Activated naive CD4-positive, alpha-beta T cell treated with anti-CD3 and anti-CD28 coated beads for 36 hours (primary cell): ENCODE results near the gene CTSW. TPM values are rescaled to one million over a fixed set of nuclear protein-coding genes. Genes with fewer than 3 reads are reported as not detected.

Experiments used
- CTCF ChIA-PET: fragments of 350-600 bp; sonication (Branson Sonifier 250); formaldehyde crosslinking; loops from one replicate; lab custom pipeline; 2021; ENCODE audit warnings: antibody characterized with exemption; lab: Charles Lee
- DNase-seq: peaks from one replicate; pipeline ENCODE4 v3.0.0-alpha.2; 2020
- H3K27ac Mint-ChIP-seq: one replicate; pipeline ENCODE4 v1.8.0; 2021; ENCODE audit warnings: mild to moderate bottlenecking, mixed read lengths
- H3K27me3 Mint-ChIP-seq: one replicate; pipeline ENCODE4 v1.8.0; 2021; ENCODE audit warnings: low read depth, mixed read lengths
- H3K36me3 Mint-ChIP-seq: one replicate; pipeline ENCODE4 v1.8.0; 2021; ENCODE audit warnings: low read depth, mixed read lengths
- H3K4me1 Mint-ChIP-seq: one replicate; pipeline ENCODE4 v1.8.0; 2021; ENCODE audit warnings: low read depth, mixed read lengths
- H3K4me3 Mint-ChIP-seq: one replicate; pipeline ENCODE4 v1.8.0; 2021; ENCODE audit warnings: mild to moderate bottlenecking, moderate library complexity, mixed read lengths
- H3K9me3 Mint-ChIP-seq: one replicate; pipeline ENCODE4 v1.8.0; 2021; ENCODE audit warnings: mixed read lengths
- intact Hi-C: fragments of 100-400 bp; cut with micrococcal nuclease; formaldehyde crosslinking; loops from one replicate; pipeline ENCODE4 v1.15.1; 2023
- total RNA-seq, 2 experiments: library from RNA; stranded (reverse); gene quantifications; one replicate each; pipeline ENCODE4 v1.2.3, GENCODE V29; 2021

Gene CTSW
- total RNA-seq, 2 experiments from 2014 or later = 0.91 to 0.95 TPM

DNA sequence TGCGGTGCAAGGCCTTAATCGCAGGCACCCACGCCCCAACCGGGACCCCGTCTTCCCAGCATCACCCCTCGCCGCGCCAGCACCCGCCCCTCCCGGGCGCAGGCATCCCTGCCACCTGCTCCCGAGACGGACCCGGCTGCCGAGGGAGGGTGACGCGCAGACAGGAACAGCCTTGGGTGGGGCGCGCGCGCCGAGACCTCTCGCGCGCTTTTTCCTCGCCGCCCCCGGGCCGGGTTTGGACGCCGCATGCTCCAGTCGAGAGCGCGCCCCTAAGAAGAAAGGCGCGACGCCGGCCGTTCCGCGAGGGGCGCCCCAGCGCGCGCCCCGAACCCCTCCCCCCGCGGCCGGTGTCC is 22.2 kb upstream of the CTSW start:
- Mint-ChIP-seq H3K4me3 (peak overlapping the region; percentile 89), H3K4me1 (peaks cover 45% of the 10 kb centered on the region), H3K27me3 (no peaks in the 10 kb centered on the region), H3K27ac (peak overlapping the region; percentile 85), H3K9me3 (no peaks in the 10 kb centered on the region), H3K36me3 (peaks cover 50% of the 10 kb centered on the region)
- CTCF ChIA-PET = interaction anchor here (1.0 to 6.1 kb wide), 2 partner anchors 29 to 78 kb away, joined by 3 to 178 read pairs; partner anchors contain the start of genes CCDC85B, CTSW and FIBP
- DNase-seq = peak; percentile 57
- intact Hi-C loops = loop anchor here (5.0 kb wide), 2 partner anchors 475 to 1055 kb away; partner anchors contain the start of genes MAP4K2 and SLC25A45

GRCh38 chr11:65857853-65858680 is 21.6 kb upstream of the CTSW start, which contains the start of gene CFL1:
Gene CFL1 (minus strand): TSS chr11:65858180. CDS start chr11:65858099, 81 bp downstream.
- Mint-ChIP-seq H3K27me3 (no peaks in the 10 kb centered on the region), H3K4me3 (peak within 1 kb of the TSS; percentile 97), H3K9me3 (no peaks in the 10 kb centered on the region), H3K27ac (peak within 1 kb of the TSS; percentile 100), H3K36me3 (peaks cover 51% of the 10 kb centered on the region), H3K4me1 (peaks cover 49% of the 10 kb centered on the region)
- intact Hi-C loops = loop anchor here (1.0 to 5.0 kb wide), 10 partner anchors 15 to 1056 kb away; partner anchors contain the start of genes BANF1, CAPN1, EFEMP2 and EIF1AD
- CTCF ChIA-PET = interaction anchor here (0.8 to 6.1 kb wide), 2 partner anchors 29 to 79 kb away, joined by 3 to 178 read pairs; partner anchors contain the start of genes CCDC85B, CTSW and FIBP
- DNase-seq = peak; percentile 98

- peaks cover 50% of the 10 kb centered on the region for H3K36me3 Mint-ChIP-seq
- no peak for DNase-seq
- H3K27ac Mint-ChIP-seq = peak overlapping the region; percentile 100
- CTCF ChIA-PET = interaction anchor here (0.8 to 6.1 kb wide), 6 partner anchors 13 to 79 kb away, joined by 3 to 178 read pairs (median 7); partner anchors contain the start of genes CCDC85B, CTSW and FIBP
- peak overlapping the region; percentile 97 for H3K4me3 Mint-ChIP-seq
- H3K27me3 Mint-ChIP-seq = no peaks in the 10 kb centered on the region
- intact Hi-C loops = loop anchor here (1.0 to 5.0 kb wide), 13 partner anchors 14 to 1056 kb away; partner anchors contain the start of genes BANF1, C11orf68, CAPN1 and DRAP1
- H3K9me3 Mint-ChIP-seq = no peaks in the 10 kb centered on the region
- H3K4me1 Mint-ChIP-seq = peaks cover 44% of the 10 kb centered on the region
Measured at GRCh38 chr11:65858681-65859087, 21.0 kb upstream of the CTSW start.

DNA sequence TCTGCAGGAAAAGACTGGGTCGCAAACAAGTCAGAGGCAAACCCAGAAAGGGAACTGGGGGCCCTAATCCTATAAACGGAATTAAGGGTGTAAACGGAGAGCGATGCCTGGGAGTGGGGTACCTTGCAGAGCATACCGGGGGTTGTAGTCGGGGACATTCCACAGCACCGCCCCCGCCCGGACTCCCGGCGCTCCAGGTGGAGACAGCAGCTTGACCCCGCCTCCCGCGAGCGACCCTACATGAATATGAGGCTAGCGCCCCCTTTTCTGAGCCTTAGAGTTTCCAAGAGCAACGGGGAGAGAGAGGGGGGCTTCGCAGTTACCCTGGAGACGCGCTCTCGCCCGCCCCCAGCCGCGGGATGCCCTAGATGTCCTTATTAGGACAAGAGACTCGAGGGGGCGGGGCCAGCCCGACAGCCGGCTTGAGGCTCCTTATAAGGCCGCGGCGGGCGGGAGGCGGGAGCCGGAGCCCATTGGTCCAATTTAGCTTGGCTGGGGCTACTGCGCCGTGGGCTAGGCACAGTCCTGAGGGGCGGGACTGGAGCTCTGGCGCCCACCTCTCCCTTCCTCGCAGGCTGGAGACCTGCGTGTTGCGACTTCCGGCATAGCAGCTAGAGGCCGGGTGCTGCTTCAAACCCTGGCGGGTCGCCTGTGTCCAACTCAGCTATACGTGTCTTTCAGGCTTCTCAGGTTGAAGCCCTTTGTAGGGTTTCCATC is 20.4 kb upstream of the CTSW start:
- Mint-ChIP-seq H3K4me1 (peaks cover 41% of the 10 kb centered on the region), H3K36me3 (peaks cover 44% of the 10 kb centered on the region), H3K27ac (peak overlapping the region; percentile 100), H3K9me3 (no peaks in the 10 kb centered on the region), H3K27me3 (no peaks in the 10 kb centered on the region), H3K4me3 (peak overlapping the region; percentile 97)
- CTCF ChIA-PET = interaction anchor here (0.5 to 6.1 kb wide), 20 partner anchors 8 to 236 kb away, joined by 3 to 178 read pairs (median 4); partner anchors contain the start of genes CCDC85B, CST6, CTSW and FIBP
- intact Hi-C loops = loop anchor here (1.0 to 5.0 kb wide), 8 partner anchors 14 to 1057 kb away; partner anchors contain the start of genes C11orf68, CAPN1, DRAP1 and EFEMP2
- DNase-seq = peak; percentile 99

GRCh38 chr11:65859812-65860277 is 19.8 kb upstream of the CTSW start:
- intact Hi-C loops = loop anchor here (1.0 to 5.0 kb wide), 11 partner anchors 13 to 1058 kb away; partner anchors contain the start of genes C11orf68, CAPN1, DRAP1 and EFEMP2
- Mint-ChIP-seq H3K36me3 (peaks cover 38% of the 10 kb centered on the region), H3K27me3 (no peaks in the 10 kb centered on the region)

DNA sequence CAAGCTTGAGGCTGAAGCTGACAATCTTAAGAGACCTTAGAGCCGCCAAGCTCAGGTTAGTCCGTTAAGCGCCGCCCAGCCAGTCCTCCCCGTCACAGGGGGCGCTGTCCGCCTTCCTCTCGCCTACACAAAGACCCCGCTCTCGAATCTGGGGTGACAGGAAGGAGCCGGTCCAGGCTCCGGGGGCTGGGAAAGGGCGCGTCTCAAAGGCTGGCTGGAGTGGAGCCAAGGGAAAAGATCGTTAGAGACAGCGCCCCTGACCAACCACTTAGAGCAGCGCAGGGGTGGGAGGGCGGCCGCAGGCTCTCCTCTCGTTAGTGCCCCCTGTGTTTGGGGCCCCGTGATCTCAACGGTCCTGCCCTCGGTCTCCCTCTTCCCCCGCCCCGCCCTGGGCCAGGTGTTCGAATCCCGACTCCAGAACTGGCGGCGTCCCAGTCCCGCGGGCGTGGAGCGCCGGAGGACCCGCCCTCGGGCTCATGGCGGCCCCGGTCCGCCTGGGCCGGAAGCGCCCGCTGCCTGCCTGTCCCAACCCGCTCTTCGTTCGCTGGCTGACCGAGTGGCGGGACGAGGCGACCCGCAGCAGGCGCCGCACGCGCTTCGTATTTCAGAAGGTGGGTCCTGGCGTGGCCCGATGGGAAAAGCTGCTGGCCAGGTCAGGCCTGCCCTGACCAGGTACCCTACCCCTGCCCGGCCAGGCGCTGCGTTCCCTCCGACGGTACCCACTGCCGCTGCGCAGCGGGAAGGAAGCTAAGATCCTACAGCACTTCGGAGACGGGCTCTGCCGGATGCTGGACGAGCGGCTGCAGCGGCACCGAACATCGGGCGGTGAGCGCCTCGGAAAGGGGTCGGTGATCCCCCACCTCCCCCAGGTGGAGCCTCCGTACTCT is 19.1 kb upstream of the CTSW start, which contains the start of gene MUS81:
TSS of gene MUS81 (plus strand) at position 156 of the 887 bp plus-strand sequence. CDS start at position 477, 321 bp downstream.
- Mint-ChIP-seq H3K9me3 (no peaks in the 10 kb centered on the region), H3K36me3 (peaks cover 38% of the 10 kb centered on the region), H3K4me1 (peaks cover 31% of the 10 kb centered on the region), H3K4me3 (peak within 1 kb of the TSS; percentile 97), H3K27ac (peak within 1 kb of the TSS; percentile 100), H3K27me3 (no peaks in the 10 kb centered on the region)
- DNase-seq = peak; percentile 97
- CTCF ChIA-PET = interaction anchor here (0.7 to 6.1 kb wide), 17 partner anchors 8 to 151 kb away, joined by 3 to 178 read pairs (median 4); partner anchors contain the start of genes CCDC85B, CST6, CTSW and FIBP
- intact Hi-C loops = loop anchor here (1.0 kb wide), 3 partner anchors 97 to 197 kb away; partner anchors contain the start of gene SART1

More at GRCh38 chr11:65859812-65860277, 19.8 kb upstream of the CTSW start:
- Mint-ChIP-seq H3K27ac (peak overlapping the region; percentile 100), H3K9me3 (no peaks in the 10 kb centered on the region), H3K4me3 (peak overlapping the region; percentile 97), H3K4me1 (peaks cover 36% of the 10 kb centered on the region)
- CTCF ChIA-PET = interaction anchor here (0.5 to 6.1 kb wide), 21 partner anchors 9 to 236 kb away, joined by 3 to 178 read pairs (median 4); partner anchors contain the start of genes CCDC85B, CST6, CTSW and FIBP
- no peak for DNase-seq

- Mint-ChIP-seq H3K27me3 (no peaks in the 10 kb centered on the region), H3K9me3 (no peaks in the 10 kb centered on the region), H3K27ac (peak overlapping the region; percentile 100), H3K36me3 (peaks cover 32% of the 10 kb centered on the region), H3K4me3 (peak overlapping the region; percentile 97), H3K4me1 (peaks cover 26% of the 10 kb centered on the region)
- CTCF ChIA-PET = interaction anchor here (0.7 to 6.1 kb wide), 8 partner anchors 10 to 76 kb away, joined by 3 to 178 read pairs (median 7); partner anchors contain the start of genes CCDC85B, CTSW and FIBP
- intact Hi-C loops = no loop called here
- peak; percentile 15 for DNase-seq
Measured at GRCh38 chr11:65861165-65861505, 18.5 kb upstream of the CTSW start.

DNA sequence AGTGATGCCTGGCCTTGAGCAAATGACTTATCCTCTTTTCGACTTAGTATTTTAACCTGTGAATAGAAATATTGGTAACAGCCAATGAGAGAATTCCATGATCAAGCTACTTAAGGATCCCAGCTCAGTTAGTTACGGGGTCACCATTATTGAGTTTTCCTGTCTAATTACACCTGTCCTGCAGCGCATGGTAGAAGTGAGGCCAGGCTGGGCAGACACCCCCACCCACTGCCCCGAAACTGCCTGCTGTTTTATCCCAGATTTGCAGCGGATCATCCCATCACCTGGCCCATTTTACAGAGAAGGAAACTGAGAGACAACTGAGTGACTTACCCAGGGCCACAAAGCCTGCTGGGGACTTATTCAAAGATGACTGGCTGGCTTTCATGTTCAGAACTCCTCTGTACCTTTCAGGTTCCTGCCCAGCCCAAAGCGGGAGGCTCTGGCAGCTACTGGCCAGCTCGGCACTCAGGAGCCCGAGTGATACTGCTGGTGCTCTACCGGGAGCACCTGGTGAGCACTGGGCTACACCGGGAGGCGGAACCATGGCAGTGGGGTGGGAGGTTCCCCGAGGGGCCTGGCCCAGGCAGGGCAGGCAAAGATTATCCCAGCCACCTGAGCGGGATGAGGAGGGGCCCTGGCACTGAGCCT is 18.0 kb upstream of the CTSW start:
- H3K27me3 Mint-ChIP-seq = no peaks in the 10 kb centered on the region
- H3K27ac Mint-ChIP-seq = peak overlapping the region; percentile 100
- H3K4me3 Mint-ChIP-seq = peak overlapping the region; percentile 97
- DNase-seq = peak; percentile 3
- CTCF ChIA-PET = interaction anchor here (1.0 to 6.1 kb wide), 5 partner anchors 10 to 25 kb away, joined by 4 to 178 read pairs (median 11); partner anchors contain the start of genes CCDC85B, CTSW and FIBP
- H3K9me3 Mint-ChIP-seq = no peaks in the 10 kb centered on the region
- intact Hi-C loops = no loop called here
- peaks cover 21% of the 10 kb centered on the region for H3K4me1 Mint-ChIP-seq
- peaks cover 27% of the 10 kb centered on the region for H3K36me3 Mint-ChIP-seq

DNA sequence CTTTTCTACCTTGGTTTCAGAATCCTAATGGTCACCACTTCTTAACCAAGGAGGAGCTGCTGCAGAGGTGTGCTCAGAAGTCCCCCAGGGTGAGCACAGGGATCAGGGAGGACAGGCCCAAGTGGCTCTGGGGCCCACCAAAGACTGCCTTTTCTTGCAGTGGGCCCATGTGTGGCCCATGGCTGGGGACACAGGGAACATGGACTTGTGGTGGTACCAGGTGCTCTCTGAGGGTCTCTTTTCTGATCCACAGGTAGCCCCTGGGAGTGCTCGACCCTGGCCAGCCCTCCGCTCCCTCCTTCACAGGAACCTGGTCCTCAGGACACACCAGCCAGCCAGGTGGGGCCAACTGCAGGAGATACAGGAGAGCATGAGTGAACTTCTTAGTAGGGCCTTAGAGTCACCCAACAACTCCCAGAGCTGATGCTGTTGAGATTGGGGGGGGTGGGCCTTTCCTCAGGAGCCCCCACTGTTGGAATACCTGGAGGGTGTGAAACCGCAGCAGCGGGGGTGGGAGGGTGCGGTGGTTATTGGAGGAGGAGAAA is 17.4 kb upstream of the CTSW start:
- Mint-ChIP-seq H3K4me3 (no peak overlapping the region), H3K27me3 (no peaks in the 10 kb centered on the region), H3K27ac (no peak overlapping the region), H3K4me1 (peaks cover 19% of the 10 kb centered on the region), H3K9me3 (no peaks in the 10 kb centered on the region), H3K36me3 (peaks cover 27% of the 10 kb centered on the region)
- CTCF ChIA-PET = interaction anchor here (6.1 kb wide), 1 partner anchor 25 kb away, joined by 178 read pairs; the partner anchor contains the start of genes CCDC85B, CTSW and FIBP
- intact Hi-C loops = no loop called here
- peak; percentile 3 for DNase-seq
